NCI-H748 (cell line): ENCODE measurements around the gene VPS54.
"Not testable (repeated sequence)": the region's sequence is repeated elsewhere in the genome, so short reads cannot be mapped to it uniquely, and the experiment has no call there.

Experiments used
- DNase-seq: peaks from one replicate; lab custom pipeline; 2025; ENCODE audit not compliant: unreplicated experiment; lab: John Stamatoyannopoulos, UW

Gene VPS54

DNA sequence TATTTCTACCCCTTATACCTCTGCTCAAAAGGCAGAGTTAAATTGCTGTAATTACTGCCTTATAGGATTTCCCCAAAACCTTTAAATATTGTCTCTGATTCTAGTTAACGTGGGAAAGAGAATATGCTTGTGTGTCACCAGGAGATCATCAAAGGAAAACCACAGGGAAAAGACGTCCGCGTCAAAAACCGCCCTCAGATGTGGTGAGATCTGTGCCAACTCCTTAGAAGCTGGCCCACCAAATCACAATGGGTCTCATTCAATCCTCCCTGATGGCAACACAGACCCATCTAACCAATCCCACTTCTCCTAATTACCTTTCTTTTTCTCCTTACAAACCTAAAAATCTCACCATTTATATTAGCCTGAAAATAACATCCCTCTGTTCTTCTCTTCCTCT, 25.4 kb downstream of the VPS54 start:
- DNase-seq, result no peak

DNA sequence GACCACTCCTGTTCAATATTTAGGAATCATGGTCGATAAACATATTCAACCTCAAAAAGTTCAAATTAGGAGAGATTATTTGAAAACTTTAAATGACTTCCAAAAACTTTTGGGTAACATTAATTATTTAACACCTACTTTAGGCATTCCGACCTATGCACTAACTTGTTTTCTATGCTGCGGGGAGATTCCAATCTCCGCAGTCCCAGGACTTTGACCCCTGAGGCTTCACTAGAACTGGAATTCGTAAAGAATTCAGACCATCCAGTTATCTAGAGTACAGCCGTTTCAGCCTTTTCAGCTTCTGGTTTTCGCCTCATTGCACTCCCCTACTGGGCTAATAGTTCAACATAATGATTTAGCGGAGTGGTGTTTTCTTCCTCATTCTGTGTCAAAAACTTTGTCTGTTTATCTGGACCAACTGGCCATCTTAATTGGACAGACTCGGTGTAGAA, 26.1 kb downstream of the VPS54 start:
- DNase-seq, result not testable (repeated sequence)

DNA sequence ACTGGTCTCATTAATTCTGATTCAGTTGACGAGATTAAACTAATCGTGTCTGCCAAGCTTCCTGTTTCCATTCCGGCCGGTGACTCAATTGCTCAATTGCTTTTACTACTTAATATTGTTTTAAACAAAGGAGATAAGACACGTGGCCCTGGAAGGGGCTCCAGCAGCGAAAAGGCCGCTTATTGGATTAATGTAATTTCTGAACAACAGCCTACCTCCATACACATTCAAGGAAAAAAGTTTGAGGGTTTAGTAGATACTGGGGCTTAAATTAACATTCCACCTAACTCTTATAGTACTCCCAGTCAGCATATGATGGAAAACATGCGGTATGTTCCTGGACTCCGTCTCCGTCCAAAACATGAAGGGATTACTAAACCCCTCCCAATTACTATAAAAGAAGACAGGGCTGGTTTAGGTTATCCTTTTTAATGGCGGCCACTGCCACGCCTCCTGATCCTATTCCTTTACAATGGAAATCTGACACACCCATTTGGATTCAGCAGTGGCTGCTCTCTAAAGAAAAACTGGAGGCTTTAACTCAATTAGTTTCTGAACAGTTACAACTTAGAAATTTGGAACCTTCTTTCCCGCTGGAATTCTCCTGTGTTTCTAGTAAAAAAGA, 27.1 kb downstream of the VPS54 start:
- no peak for DNase-seq

DNA sequence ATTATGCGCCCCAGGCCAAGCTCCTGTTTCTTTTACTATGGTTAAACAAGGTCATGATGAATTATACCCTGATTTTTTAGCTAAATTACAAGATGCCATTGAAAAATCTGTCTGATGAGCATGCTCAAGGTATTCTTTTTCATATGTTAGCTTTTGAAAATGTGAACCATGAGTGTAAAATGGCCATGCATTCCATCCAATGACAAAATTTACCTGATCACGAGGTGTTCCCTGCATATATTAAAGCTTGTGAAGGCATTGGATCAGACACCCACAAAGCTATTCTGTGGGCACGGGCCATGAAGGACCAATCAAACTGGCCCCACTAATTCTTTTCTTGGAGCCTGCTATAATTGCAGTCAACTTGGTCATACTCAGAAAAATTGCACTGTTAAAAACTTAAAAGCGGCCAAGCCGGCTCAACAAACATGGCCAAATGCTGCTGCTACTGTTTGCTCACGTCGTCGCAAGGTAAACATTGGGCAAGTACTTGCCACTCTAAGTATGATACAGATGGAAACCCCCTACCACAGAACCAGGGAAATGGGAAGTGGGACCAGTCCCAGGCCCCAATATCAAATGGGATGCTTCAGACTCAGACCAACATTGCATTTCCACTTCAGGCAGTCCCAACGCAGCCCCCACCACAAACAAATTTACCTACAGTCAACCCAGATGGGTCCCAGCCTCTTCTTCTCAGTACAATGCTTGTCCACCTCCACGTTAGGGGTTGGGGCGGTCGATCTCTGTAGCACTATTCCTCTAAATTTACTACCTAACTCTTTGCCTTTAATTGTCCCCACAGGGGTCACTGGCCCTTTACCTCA, 27.8 kb downstream of the VPS54 start:
- DNase-seq, result peak; percentile 4

DNA sequence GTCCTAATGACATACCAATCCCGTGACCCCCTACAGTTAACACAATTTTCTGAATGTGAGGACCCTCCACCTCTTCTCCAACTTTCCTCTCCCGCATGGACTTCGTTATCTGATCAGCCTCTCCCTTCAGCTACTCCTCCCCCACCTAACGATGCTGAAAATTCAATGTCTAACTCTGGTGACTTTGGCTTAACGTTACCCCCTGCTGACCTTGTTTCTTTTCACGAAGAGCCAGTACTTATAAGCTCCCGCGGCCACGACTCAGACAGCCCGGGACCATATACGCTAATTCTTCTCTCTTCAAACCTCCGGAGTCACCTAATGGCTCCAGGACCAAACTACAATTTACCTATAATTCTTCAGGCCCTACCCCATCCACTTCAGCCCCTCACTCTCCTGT, 29.2 kb downstream of the VPS54 start:
- no peak for DNase-seq

DNA sequence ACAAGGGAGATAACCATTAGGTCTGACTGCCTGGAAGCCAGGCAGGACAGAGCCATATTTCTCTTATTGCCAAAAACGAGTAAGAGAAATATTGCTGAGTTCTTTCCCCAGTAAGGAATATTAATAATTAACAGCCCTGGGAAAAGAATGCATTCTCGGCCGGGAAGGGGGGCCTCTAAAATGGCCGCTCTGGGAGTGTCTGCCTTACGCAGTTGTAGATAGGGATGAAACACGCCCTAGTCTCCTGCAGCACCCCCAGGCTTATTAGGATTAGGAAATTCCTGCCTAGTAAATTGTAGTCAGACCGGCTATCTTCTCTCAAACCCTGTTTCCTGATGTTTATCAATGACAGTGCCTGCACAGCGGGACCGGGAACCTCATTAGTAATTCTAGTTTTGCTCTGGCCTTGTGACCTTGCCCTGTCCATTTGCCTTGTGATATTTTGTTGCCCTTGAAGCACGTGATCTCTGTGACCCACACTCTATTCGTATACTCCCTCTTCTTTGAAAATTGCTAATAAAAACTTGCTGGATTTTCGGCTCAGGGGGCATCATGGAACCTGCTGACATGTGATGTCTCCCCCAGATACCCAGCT, 30.3 kb downstream of the VPS54 start:
- not testable (repeated sequence) for DNase-seq

DNA sequence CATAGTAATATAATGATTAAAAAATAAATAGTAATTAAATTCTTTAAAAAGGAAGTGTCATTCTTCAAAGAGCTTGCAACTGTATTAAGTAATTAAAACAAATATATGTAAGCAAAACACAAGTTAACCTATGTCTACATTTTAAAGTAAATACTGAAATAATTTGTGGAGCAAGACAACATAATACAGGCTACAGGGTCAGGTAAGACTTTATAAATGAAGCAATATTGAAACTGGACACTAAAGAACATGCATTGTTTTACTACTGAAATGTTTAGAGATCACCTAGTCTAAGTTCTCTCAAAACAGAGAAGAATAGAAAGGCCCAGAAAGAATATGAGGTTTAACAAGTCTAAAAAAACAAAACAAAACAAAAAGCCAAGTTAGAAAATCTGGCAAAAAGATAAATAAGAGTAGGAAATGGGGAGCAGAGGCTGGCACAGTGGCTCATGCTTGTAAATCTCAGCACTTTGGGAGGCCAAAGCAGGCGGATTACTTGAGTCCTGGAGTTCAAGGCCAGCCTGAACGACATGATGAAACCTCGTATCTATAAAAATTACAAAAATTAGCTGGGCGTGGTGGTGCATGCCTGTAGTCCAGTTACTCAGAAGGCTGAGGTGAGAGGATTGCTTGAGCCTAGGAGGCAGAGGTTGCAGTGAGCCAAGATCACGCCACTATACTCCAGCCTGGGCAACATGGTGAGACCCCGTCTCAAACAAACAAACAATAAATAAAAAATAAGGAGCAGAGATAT, 34.4 kb downstream of the VPS54 start:
- no peak for DNase-seq

DNA sequence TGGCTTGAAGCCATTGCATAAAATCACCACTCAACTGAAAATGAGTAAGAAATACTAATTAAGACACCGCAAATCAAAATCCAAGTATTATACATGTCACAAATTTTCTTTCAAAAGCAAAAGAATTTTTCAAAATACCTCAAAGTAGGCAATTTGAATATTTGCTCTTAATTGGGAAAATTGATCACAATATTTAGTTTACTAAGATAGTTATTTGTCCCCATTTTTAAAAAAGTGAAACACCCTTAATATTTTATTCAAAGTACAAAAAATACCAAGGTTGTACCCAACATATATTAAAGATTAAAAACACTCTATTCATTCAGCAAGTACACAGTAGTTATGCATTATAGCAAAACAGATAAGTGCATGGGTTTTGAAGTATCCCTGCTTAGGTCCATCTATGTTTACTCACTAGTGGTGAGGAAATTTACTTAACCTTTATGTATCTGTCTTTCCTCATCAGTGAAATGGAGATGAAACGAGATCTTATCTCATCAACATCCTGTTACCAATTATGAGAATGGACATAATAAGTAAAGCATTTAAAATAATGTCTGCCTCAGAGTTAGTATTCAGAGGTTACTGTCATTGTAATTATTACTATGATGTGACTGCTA, 35.1 kb downstream of the VPS54 start:
- DNase-seq, result peak; percentile 51

DNA sequence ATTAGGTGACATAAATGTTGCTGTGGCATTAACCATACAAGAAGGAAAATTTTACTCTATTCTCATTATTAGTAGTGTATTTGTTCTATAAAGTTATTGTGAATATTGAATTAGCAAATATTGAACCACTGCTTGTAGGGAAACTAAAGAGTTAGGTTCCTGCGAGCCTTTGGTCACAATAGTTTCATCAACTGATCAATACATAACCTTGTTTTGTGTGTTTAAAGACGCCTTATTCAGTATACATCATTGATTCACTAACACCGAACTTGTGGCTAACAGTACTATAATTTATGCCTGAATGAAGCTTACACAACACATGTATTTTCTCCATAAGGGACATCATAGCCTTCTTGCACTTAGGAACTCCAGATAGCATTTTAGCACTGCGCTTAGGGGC, 36.9 kb downstream of the VPS54 start:
- no peak for DNase-seq

DNA sequence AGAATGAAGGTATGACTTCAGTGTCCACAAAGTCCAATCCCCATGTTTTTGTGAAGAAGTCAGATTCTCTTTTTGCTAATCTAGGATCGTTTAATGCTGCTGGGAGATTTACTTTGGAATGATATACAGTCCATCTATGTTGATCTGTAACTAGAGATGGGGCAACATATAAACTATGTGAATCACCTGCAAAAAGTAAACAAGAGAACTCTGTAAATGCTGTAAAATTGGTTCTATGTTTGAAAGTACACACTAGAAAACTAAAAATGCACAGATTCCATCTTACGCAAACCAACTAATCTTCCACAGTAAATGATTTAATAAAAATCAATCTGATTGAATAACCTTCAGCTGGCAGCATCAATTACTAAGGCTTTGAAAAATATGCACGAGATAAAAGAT, 37.5 kb downstream of the VPS54 start:
- no peak for DNase-seq

DNA sequence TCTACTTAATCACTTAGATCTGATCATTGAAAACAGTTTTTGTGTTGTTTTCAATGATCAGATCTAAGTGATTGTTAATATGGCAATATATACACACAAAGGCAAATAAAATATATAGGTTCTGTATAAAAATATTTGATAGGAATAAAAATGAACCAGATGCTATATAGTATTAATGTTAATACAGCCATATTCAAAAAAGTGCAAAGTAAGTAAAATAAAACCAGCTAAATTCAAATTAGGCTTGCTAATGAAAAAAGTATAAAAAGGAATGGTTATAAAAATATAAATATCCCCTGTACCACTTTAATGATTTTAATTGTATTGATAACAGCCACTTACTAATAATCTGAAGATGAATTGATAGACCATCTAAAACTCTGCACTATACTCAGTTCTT, 38.4 kb downstream of the VPS54 start:
- no peak for DNase-seq

DNA sequence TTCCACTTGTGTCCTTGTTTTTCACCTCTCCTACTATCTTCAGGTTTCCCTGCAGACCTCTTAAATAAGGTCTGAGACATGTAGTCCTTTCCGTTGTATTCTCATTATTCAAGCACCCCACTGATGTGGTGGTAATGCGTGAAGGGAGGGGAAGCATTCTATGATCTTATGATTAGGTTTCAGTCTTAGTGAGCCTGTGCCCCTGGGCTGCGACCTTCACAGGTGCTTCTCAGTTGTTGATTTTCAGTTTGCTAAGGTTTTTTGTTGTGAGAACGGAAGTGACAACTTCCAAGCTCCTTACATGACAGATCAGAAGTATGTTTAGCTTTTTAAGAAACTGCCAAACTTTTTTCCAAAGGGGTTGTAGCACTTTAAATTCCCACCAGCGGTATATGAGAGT, 41.3 kb downstream of the VPS54 start:
- no peak for DNase-seq

DNA sequence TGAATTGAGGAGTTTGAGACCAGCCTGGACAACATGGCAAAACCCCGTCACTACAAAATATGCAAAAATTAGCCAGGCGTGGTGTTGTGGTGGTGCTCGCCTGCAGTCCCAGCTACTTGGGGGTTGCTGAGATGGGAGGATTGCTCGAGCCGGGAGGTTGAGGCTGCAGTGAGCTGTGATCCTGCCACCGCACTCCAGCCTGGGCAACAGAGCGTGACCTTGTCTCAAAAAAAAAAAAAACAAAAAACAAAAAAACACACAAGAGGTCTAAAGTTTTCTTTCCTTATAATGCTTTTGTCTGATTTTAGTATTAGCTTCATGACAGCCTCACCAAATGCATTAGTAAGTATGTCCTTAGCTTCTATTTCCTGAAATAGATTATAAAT, 43.1 kb downstream of the VPS54 start:
- no peak for DNase-seq

DNA sequence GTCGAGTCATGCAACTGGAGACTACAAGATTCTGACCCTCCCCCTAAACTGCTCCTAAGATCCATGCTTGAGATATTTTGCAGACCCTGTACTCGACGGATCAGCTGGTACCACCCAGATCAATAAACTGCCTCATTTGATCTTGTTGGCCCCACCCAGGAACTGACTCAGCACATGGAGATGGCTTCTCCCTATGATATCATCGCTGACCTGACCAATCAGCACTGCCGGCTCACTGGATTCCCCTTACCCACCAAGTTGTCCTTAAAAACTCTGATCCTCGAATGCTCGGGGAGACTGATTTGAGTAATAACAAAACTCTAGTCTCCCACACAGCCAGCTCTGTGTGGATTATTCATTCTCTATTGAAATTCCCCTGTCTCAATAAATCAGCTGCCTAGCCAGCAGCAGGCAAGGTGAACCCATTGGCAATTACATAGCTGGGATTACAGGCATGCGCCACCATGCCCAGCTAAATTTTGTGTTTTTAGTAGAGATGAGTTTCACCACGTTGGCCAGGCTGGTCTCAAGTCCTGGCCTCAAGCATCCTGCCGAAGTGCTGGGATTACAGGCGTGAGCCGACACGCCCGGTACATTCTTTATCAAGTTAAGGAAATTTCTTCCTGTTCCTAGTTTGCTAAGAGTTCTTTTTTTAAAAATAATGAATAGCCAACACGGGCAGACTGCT, 43.6 kb downstream of the VPS54 start:
- no peak for DNase-seq

DNA sequence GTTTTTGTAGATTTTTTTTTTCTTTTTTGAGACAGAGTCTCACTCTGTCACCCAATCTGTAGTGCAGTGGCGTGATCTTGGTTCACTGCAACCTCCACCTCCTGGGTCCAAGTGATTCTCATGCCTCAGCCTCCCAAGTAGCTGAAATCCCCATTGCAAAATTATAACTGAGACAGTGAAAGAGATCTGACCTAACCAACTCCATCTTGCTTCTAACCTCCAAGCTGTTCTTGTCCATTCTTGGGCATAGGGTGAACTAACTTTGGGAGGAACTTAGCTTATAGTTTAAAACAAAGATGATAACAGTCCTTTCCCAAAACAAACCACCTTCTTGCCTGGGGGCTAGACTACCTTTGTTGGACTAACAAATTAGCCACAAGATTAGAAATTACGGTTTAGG, 44.2 kb downstream of the VPS54 start:
- not testable (repeated sequence) for DNase-seq

DNA sequence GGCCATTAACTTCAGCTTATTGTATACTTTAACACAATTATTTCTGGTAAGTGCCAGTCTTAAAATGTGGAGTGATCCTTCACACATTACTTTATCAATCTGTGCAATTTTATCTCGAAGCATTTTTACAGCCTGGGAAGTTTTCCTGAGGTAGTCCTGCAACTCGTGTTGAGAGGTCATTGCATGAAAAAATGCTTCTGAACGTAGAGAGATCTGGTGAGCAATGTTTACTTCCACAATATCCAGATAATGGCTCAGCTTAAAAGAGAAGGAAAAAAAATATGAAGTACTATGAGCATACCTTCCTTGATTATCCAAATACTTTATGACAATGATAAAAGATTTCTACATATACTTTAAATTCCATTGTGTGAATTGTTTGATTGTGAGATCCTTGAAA, 57.0 kb downstream of the VPS54 start:
- no peak for DNase-seq

DNA sequence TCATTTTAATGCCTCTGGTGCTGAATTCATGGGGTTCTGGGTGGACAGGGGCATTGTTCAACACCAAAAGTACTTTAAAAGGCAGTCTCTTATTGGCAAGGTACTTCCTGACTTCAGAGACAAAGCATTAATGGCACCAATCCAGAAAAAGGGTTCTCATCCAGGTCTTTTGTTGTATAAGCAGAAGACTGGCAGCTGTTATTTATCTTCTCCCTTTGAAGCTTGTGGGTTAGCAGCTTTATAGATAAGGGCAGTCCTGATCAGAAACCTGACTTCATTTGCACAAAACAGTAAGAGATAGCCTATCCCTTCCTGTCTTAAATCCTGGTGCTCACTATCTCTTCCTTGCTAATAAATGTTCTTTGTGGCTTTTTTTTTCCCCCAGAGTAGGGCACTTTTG, 68.8 kb downstream of the VPS54 start:
- DNase-seq, result peak; percentile 2

DNA sequence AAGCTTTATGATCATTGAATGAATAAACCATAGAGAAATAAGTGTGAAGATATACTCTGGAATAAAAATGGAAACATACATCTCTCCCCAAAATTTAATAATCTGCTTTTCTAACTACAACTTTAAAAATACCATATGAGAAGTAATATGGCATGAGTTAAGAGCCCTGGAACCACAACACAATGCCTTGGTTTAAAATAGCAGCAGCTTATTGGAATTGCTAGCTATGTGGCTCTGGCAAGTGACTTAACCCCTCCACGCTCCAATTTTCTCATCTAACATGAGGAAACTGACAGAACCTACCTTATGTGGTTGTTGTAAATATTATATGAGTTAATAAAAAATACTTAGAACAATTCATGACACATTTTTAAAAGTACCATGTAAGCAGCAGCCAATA, 76.4 kb downstream of the VPS54 start:
- DNase-seq, result no peak

DNA sequence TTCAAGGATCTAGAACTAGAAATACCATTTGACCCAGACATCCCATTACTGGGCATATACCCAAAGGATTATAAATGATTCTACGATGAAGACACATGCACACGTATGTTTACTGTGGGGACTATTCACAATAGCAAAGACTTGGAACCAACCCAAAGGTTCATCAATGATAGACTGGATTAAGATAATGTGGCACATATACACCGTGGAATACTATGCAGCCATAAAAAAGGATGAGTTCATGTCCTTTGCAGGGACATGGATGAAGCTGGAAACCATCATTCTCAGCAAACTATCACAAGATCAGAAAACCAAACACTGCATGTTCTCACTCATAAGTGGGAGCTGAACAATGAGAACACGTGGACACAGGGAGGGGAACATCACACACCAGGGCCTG, 87.1 kb downstream of the VPS54 start:
- DNase-seq, result not testable (repeated sequence)

DNA sequence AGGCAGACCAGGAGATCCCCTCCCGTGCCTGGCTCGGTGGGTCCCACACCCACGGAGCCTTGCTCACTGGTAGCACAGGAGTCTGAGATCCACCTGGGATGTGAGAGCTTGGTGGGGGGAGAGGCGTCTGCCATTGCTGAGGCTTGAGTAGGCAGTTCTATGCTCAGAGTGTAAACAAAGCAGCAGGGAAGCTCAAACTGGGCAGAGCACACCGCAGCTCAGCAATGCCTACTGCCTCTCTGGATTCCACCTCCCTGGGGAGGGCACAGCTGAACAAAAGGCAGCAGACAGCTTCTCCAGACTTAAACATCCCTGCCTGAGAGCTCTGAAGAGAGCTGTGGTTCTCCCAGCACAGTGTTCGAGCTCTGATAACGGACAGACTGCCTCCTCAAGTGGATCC, 92.4 kb downstream of the VPS54 start:
- DNase-seq, result peak; percentile 15

DNA sequence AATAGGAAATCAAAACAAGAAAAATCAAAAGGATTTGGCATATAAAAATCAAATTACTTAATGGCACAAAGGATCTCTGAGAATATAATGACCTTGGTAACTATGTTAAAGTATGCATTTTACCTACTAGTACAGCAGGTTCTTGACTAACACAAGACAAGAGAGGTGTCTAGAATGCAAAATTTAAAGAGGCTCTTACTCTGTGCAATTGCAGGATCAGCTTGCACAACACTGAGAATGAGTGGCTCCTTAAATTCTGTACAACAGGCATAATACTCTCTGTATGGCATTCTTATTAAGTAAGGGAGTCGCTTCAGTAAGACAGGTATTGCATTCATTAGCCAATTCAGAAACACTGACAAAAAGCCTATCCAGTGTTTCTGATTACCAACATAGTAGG, 104.9 kb downstream of the VPS54 start:
- no peak for DNase-seq
